Endothelial cell of umbilical vein (primary cell): ENCODE measurements around the gene ETFA. TPM values are rescaled to one million over a fixed set of nuclear protein-coding genes. Genes with fewer than 3 reads are reported as not detected.

Experiments used
- BruUV-seq: library from RNA; stranded (reverse); fragments of 400-500 nt; replicated peaks from 2 replicates; lab custom pipeline; 2021; lab: Mats Ljungman, UMichigan
- CTCF ChIA-PET: fragments of 300-600, 350-600 bp; sonication (Branson Sonifier 250); formaldehyde crosslinking; loops from one replicate; lab custom pipeline; 2021; ENCODE audit warnings: antibody characterized with exemption, inconsistent platforms; lab: Charles Lee
- POLR2A ChIA-PET: fragments of 300-600, 350-600 bp; sonication (Branson Sonifier 250); formaldehyde crosslinking; loops from one replicate; lab custom pipeline; 2021; ENCODE audit warnings: antibody characterized with exemption, inconsistent platforms; lab: Charles Lee
- DNase-seq: peaks from one replicate; pipeline ENCODE4 v3.0.0-alpha.2; 2011; ENCODE audit warnings: low read depth, low spot score
- FAIRE-seq: peaks from 2 replicates; lab custom pipeline; 2011; peaks lifted over from hg19 to GRCh38; lab: Jason Lieb, UNC
- H2AFZ ChIP-seq: 2 replicates; pipeline ENCODE4 v1.6.0; 2012; ENCODE audit warnings: low read depth, low read length, control low read depth, inconsistent platforms
- H3K27ac ChIP-seq: 2 replicates; pipeline ENCODE4 v1.5.1; 2011; ENCODE audit warnings: low read depth, mild to moderate bottlenecking, control low read depth, low read length, moderate library complexity; ENCODE audit not compliant: insufficient read depth
- H3K27me3 ChIP-seq, 2 experiments: 2 replicates each; pipeline versions ENCODE4 v1.6.0 to v1.6.1; 2011; ENCODE audit warnings: low read length in 2 of 2, mixed read lengths in 1 of 2; ENCODE audit not compliant: control insufficient read depth in 2 of 2, insufficient read depth in 2 of 2
- H3K36me3 ChIP-seq, 2 experiments: 2 replicates in 1 of 2; 3 replicates in 1 of 2; pipeline ENCODE4 v1.5.1; 2011; ENCODE audit warnings: low read length in 2 of 2, mild to moderate bottlenecking in 1 of 2, moderate library complexity in 1 of 2; ENCODE audit not compliant: control insufficient read depth in 2 of 2, insufficient read depth in 2 of 2; ENCODE audit errors: extremely low read depth in 1 of 2
- H3K4me1 ChIP-seq: 3 replicates; pipeline ENCODE4 v1.5.1; 2011; ENCODE audit warnings: mild to moderate bottlenecking, low read length; ENCODE audit not compliant: control insufficient read depth, insufficient read depth; ENCODE audit errors: extremely low read depth
- H3K4me2 ChIP-seq: 2 replicates; pipeline ENCODE4 v1.6.1; 2011; ENCODE audit warnings: low read length, control low read depth, mixed read lengths; ENCODE audit not compliant: insufficient read depth
- H3K4me3 ChIP-seq, 3 experiments: fragments of 200-600 bp in 1 of 3; sonication (generic), shearing (Covaris generic) in 1 of 3; replicated peaks in 1 of 3; 2 replicates each; pipeline ENCODE4 v1.5.1; 2011 to 2016; ENCODE audit warnings: control low read depth in 3 of 3, low read length in 3 of 3, mild to moderate bottlenecking in 2 of 3, inconsistent platforms in 1 of 3, low read depth in 1 of 3, moderate library complexity in 1 of 3; ENCODE audit not compliant: insufficient read depth in 1 of 3
- H3K79me2 ChIP-seq: 2 replicates; pipeline ENCODE4 v1.6.0; 2012; ENCODE audit warnings: low read length, inconsistent platforms; ENCODE audit not compliant: control insufficient read depth, insufficient read depth
- H3K9ac ChIP-seq: replicated peaks from 2 replicates; pipeline ENCODE3; 2011; ENCODE audit warnings: low read length, control low read depth; ENCODE audit not compliant: insufficient read depth; ENCODE audit errors: extremely low read depth
- H3K9me1 ChIP-seq: replicated peaks from 3 replicates; pipeline ENCODE4 v1.6.0; 2011; ENCODE audit warnings: mild to moderate bottlenecking, low read length; ENCODE audit not compliant: control insufficient read depth, insufficient read depth; ENCODE audit errors: extremely low read depth
- H3K9me3 ChIP-seq: replicated peaks from 2 replicates; pipeline ENCODE4 v1.5.1; 2012; ENCODE audit warnings: low read length, inconsistent platforms; ENCODE audit not compliant: control insufficient read depth, insufficient read depth
- H4K20me1 ChIP-seq: replicated peaks from 2 replicates; pipeline ENCODE3; 2011; ENCODE audit warnings: mild to moderate bottlenecking, low read length; ENCODE audit not compliant: control insufficient read depth, insufficient read depth; ENCODE audit errors: extremely low read depth
- CTCF ChIP-seq, 2 donors: IDR thresholded peaks; 1 replicate in 1 of 2; 2 replicates in 1 of 2; pipeline ENCODE4 v1.5.1; 2011; ENCODE audit warnings: low read length in 2 of 2, mild to moderate bottlenecking in 2 of 2, moderate library complexity in 2 of 2, control low read depth in 1 of 2, inconsistent platforms in 1 of 2, low read depth in 1 of 2; ENCODE audit not compliant: insufficient read depth in 1 of 2; ENCODE audit errors: extremely low read depth in 1 of 2
- EZH2 ChIP-seq: IDR thresholded peaks from 2 replicates; pipeline ENCODE4 v1.6.1; 2012; ENCODE audit warnings: borderline replicate concordance, low read depth, mild to moderate bottlenecking, moderate library complexity, low read length, inconsistent platforms; ENCODE audit not compliant: severe bottlenecking
- FOS ChIP-seq: IDR thresholded peaks from 2 replicates; pipeline ENCODE4 v1.6.1; 2011; ENCODE audit warnings: mild to moderate bottlenecking, low read length, moderate library complexity, borderline replicate concordance; ENCODE audit not compliant: insufficient read depth
- GATA2 ChIP-seq: IDR thresholded peaks from 2 replicates; pipeline ENCODE4 v1.7.0; 2011; ENCODE audit warnings: low read depth, mild to moderate bottlenecking, moderate library complexity, mixed read lengths, low read length; ENCODE audit not compliant: insufficient read length, insufficient read depth
- JUN ChIP-seq: IDR thresholded peaks from 2 replicates; pipeline ENCODE4 v1.6.1; 2011; ENCODE audit warnings: borderline replicate concordance, low read depth; ENCODE audit not compliant: insufficient read length, insufficient read depth
- MYC ChIP-seq: IDR thresholded peaks from one replicate; pipeline ENCODE4 v1.6.1; 2011; ENCODE audit warnings: mild to moderate bottlenecking, low read depth, low read length
- POLR2A ChIP-seq: IDR thresholded peaks from 2 replicates; pipeline ENCODE4 v1.6.1; 2012; ENCODE audit warnings: low read depth, mild to moderate bottlenecking, control low read depth, low read length
- POLR2AphosphoS5 ChIP-seq: IDR thresholded peaks from 2 replicates; pipeline ENCODE4 v1.6.1; 2012; ENCODE audit warnings: low read depth, mild to moderate bottlenecking, control low read depth, low read length, moderate library complexity; ENCODE audit not compliant: insufficient read depth
- dilution Hi-C: fragments of 300-500 bp; cut with MboI; formaldehyde crosslinking; loops from one replicate; pipeline ENCODE4 v1.15.0; 2019; ENCODE audit warnings: low sequenced_read_pairs; ENCODE audit not compliant: extremely low pct_ligation_motif_present
- intact Hi-C: fragments of 100-400 bp; cut with micrococcal nuclease; formaldehyde crosslinking; loops from one replicate; pipeline ENCODE4 v1.10.0; 2022
- polyA plus RNA-seq, 4 experiments: library from polyadenylated mRNA; depleted of rRNA in 3 of 4; stranded (reverse) in 3 of 4; unstranded in 1 of 4; fragments of >200 nt; gene quantifications; 2 replicates each; pipeline versions ENCODE4 v1.2.1 to v1.2.3, GENCODE V29; 2011 to 2012; ENCODE audit warnings: missing spikeins in 1 of 4
- total RNA-seq: library from RNA; stranded (reverse); gene quantifications from 2 replicates; pipeline ENCODE4 v1.2.3, GENCODE V29; 2021
- TF ChIP-seq, protein P1 (sequence below): IDR thresholded peaks from 2 replicates; pipeline ENCODE4 v1.6.1; 2011; ENCODE audit not compliant: insufficient read depth, insufficient read length

Gene ETFA
- total and polyA plus RNA-seq, 2 donors (not counting 3 experiments of a cell fraction or from before 2014, with no cell fraction given): 102 to 116 TPM

- no peaks in the 10 kb centered on the region for H3K79me2 ChIP-seq
- H3K9me3 ChIP-seq: no peaks in the 10 kb centered on the region
- no peak for DNase-seq
- no peak for FAIRE-seq
- no peaks in the 10 kb centered on the region for H3K9me1 ChIP-seq
- ChIA-PET CTCF (interaction anchor here (0.9 kb wide), 2 partner anchors 15 to 85 kb away, joined by 3 read pairs; no protein-coding TSS in a partner anchor), POLR2A (no interaction called here)
- intact Hi-C loops: no loop called here
- H3K9ac ChIP-seq: no peak overlapping the region
- no peak overlapping the region for H2AFZ ChIP-seq
- no peak overlapping the region for H3K4me2 ChIP-seq
- H3K27ac ChIP-seq: no peak overlapping the region
- no peak overlapping the region for H3K4me3 ChIP-seq
- H4K20me1 ChIP-seq: no peaks in the 10 kb centered on the region
- no peaks in the 10 kb centered on the region for H3K27me3 ChIP-seq
- peaks cover 10% of the 10 kb centered on the region for H3K4me1 ChIP-seq
- TF ChIP-seq FOS: no peak
- TF ChIP-seq MYC: no peak
- TF ChIP-seq, protein P1, sequence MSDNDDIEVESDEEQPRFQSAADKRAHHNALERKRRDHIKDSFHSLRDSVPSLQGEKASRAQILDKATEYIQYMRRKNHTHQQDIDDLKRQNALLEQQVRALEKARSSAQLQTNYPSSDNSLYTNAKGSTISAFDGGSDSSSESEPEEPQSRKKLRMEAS: no peak
- no peak for TF ChIP-seq JUN
- TF ChIP-seq POLR2A: no peak
- no peak for TF ChIP-seq EZH2
- no peak for TF ChIP-seq POLR2AphosphoS5
- TF ChIP-seq CTCF (IDR thresholded peaks at IDR 0.05; ENCODE audit: extremely low read depth in 1 of 2, insufficient read depth in 1 of 2, low read depth in 1 of 2, low read length in 2 of 2): no peak
- no peak for TF ChIP-seq GATA2
- H3K36me3 ChIP-seq: no peaks in the 10 kb centered on the region
- dilution Hi-C loops: no loop called here
- no TSS peak for BruUV-seq
Measured at GRCh38 chr15:76245072-76245610, 66.1 kb downstream of the ETFA start.
